Measurements from ENCODE around the gene ZP1. TPM values are rescaled to one million over a fixed set of nuclear protein-coding genes. Genes with fewer than 3 reads are reported as not detected.

The ZP1 gene
- total and polyA plus RNA-seq, 2 of the 13 experiments (the other 11 are each of a cell fraction or from before 2014, with no cell fraction given) = 0.16 TPM; not detected in 1

- no peak for TF ChIP-seq NCOR1 (IDR thresholded peaks at IDR 0.05; ENCODE audit: borderline replicate concordance, low read length)
- peak; percentile 88 for TF ChIP-seq ZBTB38 (CRISPR knock-in tag; IDR thresholded peaks at IDR 0.05)
- no peak for TF ChIP-seq ZNF496 (CRISPR knock-in tag; IDR thresholded peaks at IDR 0.05; ENCODE audit: insufficient replicate concordance)
- no peak for TF ChIP-seq ZNF761 (CRISPR knock-in tag; conservative IDR thresholded peaks at IDR 0.05)
- 0 out of 2 replicates have a peak, but pooled peaks have one; percentile 38 for TF ChIP-seq ZNF598 (CRISPR knock-in tag; IDR thresholded peaks at IDR 0.05; ENCODE audit: borderline replicate concordance)
- TF ChIP-seq LRRFIP1 (CRISPR knock-in tag; conservative IDR thresholded peaks at IDR 0.05) = no peak
- no peak for TF ChIP-seq SNRNP70 (IDR thresholded peaks at IDR 0.05; ENCODE audit: low read depth, low read length)
- TF ChIP-seq ZNF552 (CRISPR knock-in tag; IDR thresholded peaks at IDR 0.05; ENCODE audit: borderline replicate concordance) = peak; percentile 26; the same call in 1 of the 2 replicates
- no peak for TF ChIP-seq NAIF1 (CRISPR knock-in tag; IDR thresholded peaks at IDR 0.05; ENCODE audit: borderline replicate concordance)
- 0 out of 2 replicates have a peak, but pooled peaks have one; percentile 29 for TF ChIP-seq MTERF4 (CRISPR knock-in tag; IDR thresholded peaks at IDR 0.05)
- no peak for TF ChIP-seq ZNF317 (CRISPR knock-in tag; IDR thresholded peaks at IDR 0.05)
- TF ChIP-seq POLR2AphosphoS2 (IDR thresholded peaks at IDR 0.05; ENCODE audit: low read depth, low read length) = no peak
- TF ChIP-seq RFXAP (CRISPR knock-in tag; IDR thresholded peaks at IDR 0.05; ENCODE audit: borderline replicate concordance) = peak; percentile 65
- TF ChIP-seq NKX3-1 (CRISPR knock-in tag; IDR thresholded peaks at IDR 0.05) = peak; percentile 65; the same call in 1 of the 2 replicates
- TF ChIP-seq ZBTB2 (CRISPR knock-in tag; IDR thresholded peaks at IDR 0.05; ENCODE audit: low read depth) = no peak
- no peak for TF ChIP-seq ZBTB26 (CRISPR knock-in tag; IDR thresholded peaks at IDR 0.05; ENCODE audit: borderline replicate concordance)
- no peak for TF ChIP-seq GPN1 (CRISPR knock-in tag; IDR thresholded peaks at IDR 0.05; ENCODE audit: borderline replicate concordance)
- no peak for TF ChIP-seq ZFP1 (CRISPR knock-in tag; IDR thresholded peaks at IDR 0.05)
- TF ChIP-seq ZNF263 (CRISPR knock-in tag; IDR thresholded peaks at IDR 0.05) = no peak; the same call in 1 of the 2 replicates
- TF ChIP-seq JUNB (CRISPR knock-in tag; IDR thresholded peaks at IDR 0.05; ENCODE audit: borderline replicate concordance) = no peak
- no peak; the same call in 1 of the 2 replicates for TF ChIP-seq SPEN (CRISPR knock-in tag; IDR thresholded peaks at IDR 0.05; ENCODE audit: low read depth)
- no peak for TF ChIP-seq ZNF629 (CRISPR knock-in tag; conservative IDR thresholded peaks at IDR 0.05)
- no peak for TF ChIP-seq ZBTB7B (CRISPR knock-in tag; IDR thresholded peaks at IDR 0.05)
- TF ChIP-seq PAWR (CRISPR knock-in tag; IDR thresholded peaks at IDR 0.05; ENCODE audit: borderline replicate concordance) = no peak
Observed at GRCh38 chr11:60913793-60914632, 46.7 kb downstream of the ZP1 start, which contains the start of gene TMEM109 (continued).
